ENCODE results near the gene DNM3. TPM values are rescaled to one million over a fixed set of nuclear protein-coding genes. Genes with fewer than 3 reads are reported as not detected.

Gene DNM3
- total RNA-seq, 3 donors from 2014 or later (not counting 1 experiment from before 2014, with no cell fraction given) = 2.5 to 3.3 (median 2.8) TPM

DNA sequence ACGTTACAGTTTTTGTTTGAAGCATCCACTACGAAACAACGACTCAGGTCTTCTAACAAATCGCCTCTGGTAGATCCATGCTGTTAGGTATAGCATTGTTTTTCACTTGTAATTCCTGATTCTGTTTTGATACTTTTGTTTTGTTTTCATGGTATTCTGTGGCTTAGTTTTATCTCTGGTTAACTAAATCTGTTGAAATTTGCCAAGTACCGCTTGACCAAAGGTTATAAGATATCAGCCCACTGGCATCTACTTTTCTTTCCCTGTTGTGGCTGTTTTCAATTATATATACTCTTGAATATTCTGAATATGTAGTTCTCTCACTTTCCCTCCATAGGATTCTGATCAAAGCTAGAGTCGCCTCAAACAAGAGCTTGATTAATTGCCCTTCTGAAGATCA, 304.4 kb downstream of the DNM3 start:
- Histone ChIP-seq H3K27me3 (ENCODE audit: control insufficient read depth, insufficient read depth, low read length) (no peaks in the 10 kb centered on the region), H3K4me1 (ENCODE audit: control insufficient read depth, insufficient read depth, low read length) (no peaks in the 10 kb centered on the region), H3K9me3 (ENCODE audit: control insufficient read depth, insufficient read depth, low read length) (no peaks in the 10 kb centered on the region), H3K36me3 (ENCODE audit: control insufficient read depth, insufficient read depth, low read length) (no peaks in the 10 kb centered on the region), H3K27ac (ENCODE audit: low read length) (no peak overlapping the region), H3K4me3 (ENCODE audit: low read length) (no peak overlapping the region)
- TF ChIP-seq, protein P1, sequence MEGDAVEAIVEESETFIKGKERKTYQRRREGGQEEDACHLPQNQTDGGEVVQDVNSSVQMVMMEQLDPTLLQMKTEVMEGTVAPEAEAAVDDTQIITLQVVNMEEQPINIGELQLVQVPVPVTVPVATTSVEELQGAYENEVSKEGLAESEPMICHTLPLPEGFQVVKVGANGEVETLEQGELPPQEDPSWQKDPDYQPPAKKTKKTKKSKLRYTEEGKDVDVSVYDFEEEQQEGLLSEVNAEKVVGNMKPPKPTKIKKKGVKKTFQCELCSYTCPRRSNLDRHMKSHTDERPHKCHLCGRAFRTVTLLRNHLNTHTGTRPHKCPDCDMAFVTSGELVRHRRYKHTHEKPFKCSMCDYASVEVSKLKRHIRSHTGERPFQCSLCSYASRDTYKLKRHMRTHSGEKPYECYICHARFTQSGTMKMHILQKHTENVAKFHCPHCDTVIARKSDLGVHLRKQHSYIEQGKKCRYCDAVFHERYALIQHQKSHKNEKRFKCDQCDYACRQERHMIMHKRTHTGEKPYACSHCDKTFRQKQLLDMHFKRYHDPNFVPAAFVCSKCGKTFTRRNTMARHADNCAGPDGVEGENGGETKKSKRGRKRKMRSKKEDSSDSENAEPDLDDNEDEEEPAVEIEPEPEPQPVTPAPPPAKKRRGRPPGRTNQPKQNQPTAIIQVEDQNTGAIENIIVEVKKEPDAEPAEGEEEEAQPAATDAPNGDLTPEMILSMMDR (IDR thresholded peaks at IDR 0.05) = no peak
- ATAC-seq = no peak
- intact Hi-C loops (cut with micrococcal nuclease) = no loop called here
- H3K27ac Mint-ChIP-seq = no peak overlapping the region
- H3K4me1 Mint-ChIP-seq = peaks cover 0 to 10% of the 10 kb centered on the region in 2 donors
- no peaks in the 10 kb centered on the region for H3K9me3 Mint-ChIP-seq
- no peaks in the 10 kb centered on the region for H3K36me3 Mint-ChIP-seq
- no peak for DNase-seq
- peaks cover 0 to 4% of the 10 kb centered on the region in 2 donors for H3K27me3 Mint-ChIP-seq (ENCODE audit: low read depth in 2 of 2)
- H3K4me3 Mint-ChIP-seq = no peak overlapping the region
- 83% methylated on average over 5 of the region's 6 CpGs for WGBS (ENCODE audit: insufficient coverage)

DNA sequence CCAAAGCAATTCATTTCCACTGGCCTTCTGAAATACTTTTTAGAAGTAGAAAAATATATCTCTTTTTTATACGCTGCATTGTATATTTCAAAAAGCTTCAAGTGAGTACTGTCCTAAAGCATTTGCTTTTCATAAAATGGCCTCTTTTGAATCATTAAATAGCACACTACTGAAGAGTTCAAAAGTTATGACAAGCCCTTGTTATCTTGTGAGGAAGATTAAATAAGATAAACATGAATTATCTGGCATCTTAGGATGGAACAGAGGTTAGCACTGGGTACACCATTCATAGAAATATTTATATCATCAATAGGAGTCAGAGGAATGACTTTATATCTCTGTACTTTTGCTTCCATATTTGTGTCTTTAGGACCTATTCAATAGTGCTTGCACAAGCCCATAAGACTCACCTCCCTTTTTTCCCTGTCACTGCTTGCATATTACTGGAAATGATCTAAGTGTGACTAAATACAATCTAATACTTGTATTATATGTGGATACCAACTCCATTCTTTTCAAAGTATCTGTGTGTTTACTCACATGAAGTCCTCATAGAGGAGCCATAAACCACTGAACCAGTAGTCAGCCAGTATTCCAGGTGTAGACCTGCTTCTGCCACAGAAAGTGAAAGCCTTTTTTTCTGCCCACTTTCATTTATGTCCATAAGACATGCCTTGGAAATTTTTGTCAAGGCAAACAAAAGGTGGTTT, 305.0 kb downstream of the DNM3 start:
- intact Hi-C loops (cut with micrococcal nuclease) = no loop called here
- no peak for ATAC-seq
- no peaks in the 10 kb centered on the region for H3K9me3 Mint-ChIP-seq
- Histone ChIP-seq H3K4me1 (ENCODE audit: control insufficient read depth, insufficient read depth, low read length) (no peaks in the 10 kb centered on the region), H3K36me3 (ENCODE audit: control insufficient read depth, insufficient read depth, low read length) (no peaks in the 10 kb centered on the region), H3K27me3 (ENCODE audit: control insufficient read depth, insufficient read depth, low read length) (no peaks in the 10 kb centered on the region), H3K4me3 (ENCODE audit: low read length) (no peak overlapping the region), H3K27ac (ENCODE audit: low read length) (no peak overlapping the region), H3K9me3 (ENCODE audit: control insufficient read depth, insufficient read depth, low read length) (no peaks in the 10 kb centered on the region)
- TF ChIP-seq, protein P1 (IDR thresholded peaks at IDR 0.05) = no peak
- no peaks in the 10 kb centered on the region for H3K36me3 Mint-ChIP-seq
- no peak for DNase-seq
- H3K27ac Mint-ChIP-seq = no peak overlapping the region
- WGBS (ENCODE audit: insufficient coverage) = 100% methylated on average over 1 of the region's 1 CpG
- peaks cover 0 to 4% of the 10 kb centered on the region in 2 donors for H3K27me3 Mint-ChIP-seq (ENCODE audit: low read depth in 2 of 2)
- H3K4me1 Mint-ChIP-seq = peaks cover 0 to 10% of the 10 kb centered on the region in 2 donors
- no peak overlapping the region for H3K4me3 Mint-ChIP-seq

DNA sequence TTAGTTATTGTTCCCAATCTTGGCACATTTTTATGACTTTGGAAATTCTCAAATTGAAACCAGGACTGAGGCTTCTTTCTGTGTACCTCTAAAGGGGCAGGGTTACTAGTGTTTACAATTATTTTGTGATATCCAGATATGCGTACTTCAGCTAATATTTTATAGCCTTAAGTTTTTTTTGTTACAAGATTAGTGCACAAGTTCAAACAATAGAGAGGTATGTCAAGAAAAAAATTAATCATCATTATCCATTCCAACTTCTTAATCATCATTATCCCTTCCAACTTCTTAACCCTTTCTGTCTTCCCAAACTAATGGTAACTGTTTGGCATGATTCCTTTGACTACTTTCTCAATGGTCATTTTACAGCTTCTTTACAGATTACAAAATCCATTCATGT, 306.2 kb downstream of the DNM3 start:
- Histone ChIP-seq H3K4me3 (ENCODE audit: low read length) (no peak overlapping the region), H3K27me3 (ENCODE audit: control insufficient read depth, insufficient read depth, low read length) (no peaks in the 10 kb centered on the region), H3K4me1 (ENCODE audit: control insufficient read depth, insufficient read depth, low read length) (no peaks in the 10 kb centered on the region), H3K36me3 (ENCODE audit: control insufficient read depth, insufficient read depth, low read length) (no peaks in the 10 kb centered on the region), H3K27ac (ENCODE audit: low read length) (no peak overlapping the region), H3K9me3 (ENCODE audit: control insufficient read depth, insufficient read depth, low read length) (no peaks in the 10 kb centered on the region)
- Mint-ChIP-seq H3K4me1 (peaks cover 0 to 10% of the 10 kb centered on the region in 2 donors), H3K27me3 (ENCODE audit: low read depth in 2 of 2) (peaks cover 0 to 4% of the 10 kb centered on the region in 2 donors), H3K27ac (no peak overlapping the region), H3K4me3 (no peak overlapping the region), H3K9me3 (no peaks in the 10 kb centered on the region), H3K36me3 (no peaks in the 10 kb centered on the region)
- WGBS (ENCODE audit: insufficient coverage) = no CpG with 5 or more reads among the region's 1 CpG
- TF ChIP-seq, protein P1 (IDR thresholded peaks at IDR 0.05) = no peak
- DNase-seq (no peak), ATAC-seq (no peak)
- intact Hi-C loops (cut with micrococcal nuclease) = no loop called here

DNA sequence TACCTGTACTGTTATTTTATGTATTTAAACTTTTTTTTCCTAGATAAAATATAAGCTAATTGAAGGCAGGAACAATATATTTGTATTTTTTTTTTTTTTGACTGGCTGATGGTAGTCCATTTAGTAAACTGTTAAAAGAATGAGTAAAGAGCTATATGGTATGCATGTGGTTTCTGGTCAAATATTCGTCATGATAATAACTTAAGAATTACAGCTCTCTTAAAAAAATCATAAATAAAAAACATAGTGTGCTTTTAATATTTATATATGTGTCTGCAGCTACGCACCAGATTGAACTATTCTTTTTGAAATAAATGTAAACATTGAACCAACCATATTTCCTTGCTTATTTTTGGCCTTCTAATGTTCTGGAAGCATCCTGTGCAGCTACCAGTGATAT, 306.9 kb downstream of the DNM3 start:
- H3K27ac Mint-ChIP-seq = no peak overlapping the region
- Histone ChIP-seq H3K36me3 (ENCODE audit: control insufficient read depth, insufficient read depth, low read length) (no peaks in the 10 kb centered on the region), H3K27ac (ENCODE audit: low read length) (no peak overlapping the region), H3K4me1 (ENCODE audit: control insufficient read depth, insufficient read depth, low read length) (no peaks in the 10 kb centered on the region), H3K4me3 (ENCODE audit: low read length) (no peak overlapping the region), H3K27me3 (ENCODE audit: control insufficient read depth, insufficient read depth, low read length) (no peaks in the 10 kb centered on the region), H3K9me3 (ENCODE audit: control insufficient read depth, insufficient read depth, low read length) (no peaks in the 10 kb centered on the region)
- TF ChIP-seq, protein P1 (IDR thresholded peaks at IDR 0.05) = no peak
- peaks cover 0 to 10% of the 10 kb centered on the region in 2 donors for H3K4me1 Mint-ChIP-seq
- H3K9me3 Mint-ChIP-seq = no peaks in the 10 kb centered on the region
- 100% methylated on average over 1 of the region's 2 CpGs for WGBS (ENCODE audit: insufficient coverage)
- peaks cover 0 to 4% of the 10 kb centered on the region in 2 donors for H3K27me3 Mint-ChIP-seq (ENCODE audit: low read depth in 2 of 2)
- intact Hi-C loops (cut with micrococcal nuclease) = no loop called here
- no peak for ATAC-seq
- DNase-seq = no peak
- no peaks in the 10 kb centered on the region for H3K36me3 Mint-ChIP-seq
- H3K4me3 Mint-ChIP-seq = no peak overlapping the region
